Motor neuron (in vitro differentiated cells): ENCODE measurements around the gene SLC35D3. TPM values are rescaled to one million over a fixed set of nuclear protein-coding genes. Genes with fewer than 3 reads are reported as not detected.
"Not testable (repeated sequence)": the region's sequence is repeated elsewhere in the genome, so short reads cannot be mapped to it uniquely, and the experiment has no call there.

Experiments used
- ATAC-seq, 8 experiments: fragments of 200-7000 bp; cut with Tn5 transposase; replicated peaks in 6 of 8; 2 replicates each; pipeline ENCODE4 v1.8.0; 2021; ENCODE audit warnings: mild to moderate bottlenecking in 8 of 8, moderate library complexity in 8 of 8
- H3K27ac ChIP-seq, 2 donors: fragments of 250-450 bp; sonication (Bioruptor Pico); 2 replicates each; pipeline ENCODE4 v1.9.0; 2021; ENCODE audit warnings: antibody characterized with exemption in 2 of 2, mild to moderate bottlenecking in 2 of 2, moderate library complexity in 1 of 2
- H3K4me1 ChIP-seq, 2 donors: fragments of 250-450 bp; sonication (Bioruptor Pico); replicated peaks in 1 of 2; 2 replicates each; pipeline ENCODE4 v1.6.1; 2021; ENCODE audit warnings: antibody characterized with exemption in 2 of 2, mild to moderate bottlenecking in 2 of 2, moderate library complexity in 1 of 2
- H3K4me3 ChIP-seq, 5 donors: fragments of 250-450 bp; sonication (Bioruptor Pico); 2 replicates each; pipeline ENCODE4 v1.9.0; 2021; ENCODE audit warnings: antibody characterized with exemption in 5 of 5, mild to moderate bottlenecking in 5 of 5, moderate library complexity in 4 of 5
- WGBS, 10 experiments: fragments of 450-650 bp; shearing (Covaris generic); methylation state at CpG; one replicate each; pipeline ENCODE4 v1.0.0; 2022; 5-methylcytosine and 5-hydroxymethylcytosine counted together
- in situ Hi-C, 9 experiments: fragments of 400-800 bp; cut with MboI; loops; one replicate each; pipeline ENCODE4 v1.15.0; 2021; ENCODE audit warnings: low sequenced_read_pairs in 9 of 9, low pct_unique_long_range_greater_than_20kb in 2 of 9; ENCODE audit not compliant: unreplicated experiment in 9 of 9
- total RNA-seq, 8 experiments: library from RNA; unstranded; fragments of 300-600 nt; gene quantifications; 2 replicates each; pipeline versions ENCODE4 v1.2.3 to v1.2.4, GENCODE V29; 2022

The SLC35D3 gene
- total RNA-seq, 8 experiments from 2014 or later = 0.17 to 0.67 (median 0.52) TPM; not detected in 5

- WGBS, 10 experiments = 50 to 100% (median 93%) methylated on average over 1 to 5 of the region's 5 CpGs; no CpG with 5 or more reads in 2 of the 10 experiments
- H3K4me3 ChIP-seq = no peak overlapping the region
- H3K27ac ChIP-seq = no peak overlapping the region
- in situ Hi-C loops = no loop called here
- peak in 2 of 8 experiments; percentile 51 to 87 for ATAC-seq
- no peaks in the 10 kb centered on the region for H3K4me1 ChIP-seq
Measured at GRCh38 chr6:136901212-136901784, 20.8 kb upstream of the SLC35D3 start.

GRCh38 chr6:136904477-136904876 is 17.6 kb upstream of the SLC35D3 start:
- ATAC-seq, H3K27ac ChIP-seq, H3K4me1 ChIP-seq, H3K4me3 ChIP-seq, in situ Hi-C loops: not testable (repeated sequence)
- whole genome bisulfite sequencing, 10 experiments = 93 to 100% (median 100%) methylated on average over 1 to 3 of the region's 3 CpGs; no CpG with 5 or more reads in 2 of the 10 experiments

GRCh38 chr6:136914947-136915346 is 7.2 kb upstream of the SLC35D3 start:
- H3K27ac ChIP-seq = no peak overlapping the region
- no peaks in the 10 kb centered on the region for H3K4me1 ChIP-seq
- in situ Hi-C loops = no loop called here
- no peak overlapping the region for H3K4me3 ChIP-seq
- no peak for ATAC-seq
- 100% methylated on average over 1 of the region's 1 CpG; no CpG with 5 or more reads in 6 of the 10 experiments for WGBS, 10 experiments

- Histone ChIP-seq H3K4me1 (peaks cover 3 to 11% of the 10 kb centered on the region in 2 donors), H3K27ac (no peak overlapping the region), H3K4me3 (no peak overlapping the region)
- 76 to 100% (median 88%) methylated on average over 1 to 3 of the region's 3 CpGs; no CpG with 5 or more reads in 1 of the 10 experiments for WGBS, 10 experiments
- no peak for ATAC-seq
- in situ Hi-C loops = no loop called here
Measured at GRCh38 chr6:136918706-136919105, 3.4 kb upstream of the SLC35D3 start.

- no peak for ATAC-seq
- in situ Hi-C loops = no loop called here
- peaks cover 3 to 11% of the 10 kb centered on the region in 2 donors for H3K4me1 ChIP-seq
- H3K4me3 ChIP-seq = no peak overlapping the region
- no peak overlapping the region for H3K27ac ChIP-seq
- 10 to 80% (median 59%) methylated on average over 1 to 6 of the region's 6 CpGs; no CpG with 5 or more reads in 3 of the 10 experiments for WGBS, 10 experiments
Measured at GRCh38 chr6:136920216-136920615, 1.9 kb upstream of the SLC35D3 start.

GRCh38 chr6:136920671-136921380 is 1.3 kb upstream of the SLC35D3 start:
- in situ Hi-C loops = no loop called here
- peaks cover 3 to 11% of the 10 kb centered on the region in 2 donors for H3K4me1 ChIP-seq
- H3K4me3 ChIP-seq = peak overlapping the region; percentile 33 to 49 (median 44)
- peak; percentile 9 to 38 (median 29) for ATAC-seq
- no peak overlapping the region for H3K27ac ChIP-seq
- 5 to 24% (median 12%) methylated on average over 2 to 14 of the region's 37 CpGs; no CpG with 5 or more reads in 2 of the 10 experiments for WGBS, 10 experiments

- 0 to 3% methylated on average over 5 to 6 of the region's 59 CpGs; no CpG with 5 or more reads in 8 of the 10 experiments for WGBS, 10 experiments
- ATAC-seq = peak; percentile 22 to 72 (median 66)
- Histone ChIP-seq H3K4me3 (peak overlapping the region; percentile 33 to 49 (median 44)), H3K4me1 (peaks cover 3 to 11% of the 10 kb centered on the region in 2 donors), H3K27ac (no peak overlapping the region)
- in situ Hi-C loops = no loop called here
Measured at GRCh38 chr6:136921381-136921935, 643 bp upstream of the SLC35D3 start.

GRCh38 chr6:136922685-136923006 is 545 bp downstream of the SLC35D3 start:
- no peak overlapping the region for H3K27ac ChIP-seq
- whole genome bisulfite sequencing, 10 experiments = 6% methylated on average over 7 of the region's 29 CpGs; no CpG with 5 or more reads in 9 of the 10 experiments

GRCh38 chr6:136923116-136923953 is 1.2 kb downstream of the SLC35D3 start:
- 0 to 100% (median 97%) methylated on average over 1 to 19 of the region's 65 CpGs; no CpG with 5 or more reads in 5 of the 10 experiments for WGBS, 10 experiments
- peaks cover 3 to 11% of the 10 kb centered on the region in 2 donors for H3K4me1 ChIP-seq
- ATAC-seq = no peak
- H3K27ac ChIP-seq = no peak overlapping the region
- H3K4me3 ChIP-seq = no peak overlapping the region
- in situ Hi-C loops = no loop called here

More at GRCh38 chr6:136922685-136923006, 545 bp downstream of the SLC35D3 start:
- ATAC-seq = peak in 1 of 8 experiments; percentile 36
- peaks cover 3 to 11% of the 10 kb centered on the region in 2 donors for H3K4me1 ChIP-seq
- in situ Hi-C loops = no loop called here
- peak overlapping the region in 4 of 5 donors; percentile 33 to 47 (median 42) for H3K4me3 ChIP-seq

- H3K4me1 ChIP-seq = peaks cover 3 to 11% of the 10 kb centered on the region in 2 donors
- no peak overlapping the region for H3K4me3 ChIP-seq
- in situ Hi-C loops = no loop called here
- no peak overlapping the region for H3K27ac ChIP-seq
- 0 to 97% (median 81%) methylated on average over 1 to 17 of the region's 40 CpGs; no CpG with 5 or more reads in 2 of the 10 experiments for WGBS, 10 experiments
- ATAC-seq = no peak
Measured at GRCh38 chr6:136923954-136924673, 2.0 kb downstream of the SLC35D3 start.

- 55 to 100% (median 100%) methylated on average over 2 of the region's 2 CpGs; no CpG with 5 or more reads in 3 of the 10 experiments for WGBS, 10 experiments
- ATAC-seq = no peak
- no peak overlapping the region for H3K4me3 ChIP-seq
- in situ Hi-C loops = no loop called here
- no peaks in the 10 kb centered on the region for H3K4me1 ChIP-seq
- no peak overlapping the region for H3K27ac ChIP-seq
Measured at GRCh38 chr6:136926383-136926782, 4.3 kb downstream of the SLC35D3 start.

- no peaks in the 10 kb centered on the region for H3K4me1 ChIP-seq
- in situ Hi-C loops = no loop called here
- no peak overlapping the region for H3K4me3 ChIP-seq
- WGBS, 10 experiments = 27 to 76% (median 51%) methylated on average over 1 to 3 of the region's 3 CpGs; no CpG with 5 or more reads in 4 of the 10 experiments
- H3K27ac ChIP-seq = no peak overlapping the region
- peak in 3 of 8 experiments; percentile 63 to 87 (median 78) for ATAC-seq
Measured at GRCh38 chr6:136927292-136927691, 5.2 kb downstream of the SLC35D3 start.
